Neural progenitor cell (in vitro differentiated cells): ENCODE measurements around the gene IL21R. TPM values are rescaled to one million over a fixed set of nuclear protein-coding genes. Genes with fewer than 3 reads are reported as not detected.

Experiments used
- DNase-seq: peaks from one replicate; pipeline ENCODE4 v3.0.0-alpha.2; 2016; ENCODE audit warnings: low spot score
- H2AFZ ChIP-seq: fragments of 200-600 bp; sonication (generic); replicated peaks from 2 replicates; pipeline ENCODE4 v1.6.1; 2016; ENCODE audit warnings: antibody characterized with exemption
- H3F3A ChIP-seq: fragments of 200-600 bp; sonication (generic); 2 replicates; pipeline ENCODE4 v1.6.1; 2016; ENCODE audit warnings: antibody characterized with exemption, low read depth
- H3K27ac ChIP-seq: fragments of 200-600 bp; sonication (generic); 2 replicates; pipeline ENCODE4 v1.5.1; 2016; ENCODE audit warnings: mild to moderate bottlenecking
- H3K27me3 ChIP-seq: fragments of 200-600 bp; sonication (generic); 2 replicates; pipeline ENCODE4 v1.6.1; 2016; ENCODE audit warnings: mild to moderate bottlenecking, moderate library complexity
- H3K36me3 ChIP-seq: fragments of 200-600 bp; sonication (generic); 2 replicates; pipeline ENCODE4 v1.5.1; 2016
- H3K4me1 ChIP-seq: fragments of 200-600 bp; sonication (generic); 2 replicates; pipeline ENCODE4 v1.6.1; 2016; ENCODE audit warnings: mixed run types
- H3K4me2 ChIP-seq: fragments of 200-600 bp; sonication (generic); 2 replicates; pipeline ENCODE4 v1.6.1; 2016
- H3K4me3 ChIP-seq: fragments of 200-600 bp; sonication (generic); 2 replicates; pipeline ENCODE4 v1.5.1; 2016
- H3K79me2 ChIP-seq: fragments of 200-600 bp; sonication (generic); 2 replicates; pipeline ENCODE4 v1.6.1; 2016; ENCODE audit warnings: low read depth
- H3K9ac ChIP-seq: fragments of 200-600 bp; sonication (generic); 2 replicates; pipeline ENCODE4 v1.6.1; 2016
- H3K9me3 ChIP-seq: fragments of 200-600 bp; sonication (generic); 2 replicates; pipeline ENCODE4 v1.5.1; 2016; ENCODE audit warnings: low read depth
- H4K20me1 ChIP-seq: fragments of 200-600 bp; sonication (generic); 2 replicates; pipeline ENCODE4 v1.6.1; 2016; ENCODE audit warnings: low read depth
- H3K27ac Mint-ChIP-seq: 3 replicates; pipeline ENCODE4 v1.8.0; 2021; ENCODE audit warnings: mixed read lengths
- H3K27me3 Mint-ChIP-seq: 2 replicates; pipeline ENCODE4 v1.8.0; 2022; ENCODE audit warnings: low read depth, mild to moderate bottlenecking, inconsistent platforms, moderate library complexity, mixed read lengths; ENCODE audit not compliant: insufficient read depth
- H3K36me3 Mint-ChIP-seq: 3 replicates; pipeline ENCODE4 v1.8.0; 2021; ENCODE audit warnings: mixed read lengths
- H3K4me1 Mint-ChIP-seq: 3 replicates; pipeline ENCODE4 v1.8.0; 2021; ENCODE audit warnings: mixed read lengths
- H3K4me3 Mint-ChIP-seq: 3 replicates; pipeline ENCODE4 v1.8.0; 2021; ENCODE audit warnings: mild to moderate bottlenecking, moderate library complexity, mixed read lengths
- H3K9me3 Mint-ChIP-seq: 3 replicates; pipeline ENCODE4 v1.8.0; 2020; ENCODE audit warnings: mixed read lengths
- EZH2 ChIP-seq: fragments of 200-600 bp; sonication (generic); IDR thresholded peaks from 2 replicates; pipeline ENCODE4 v1.6.1; 2017; ENCODE audit warnings: antibody characterized with exemption, mild to moderate bottlenecking, moderate library complexity
- EZH2phosphoT487 ChIP-seq: fragments of 200-600 bp; sonication (generic); IDR thresholded peaks from 2 replicates; pipeline ENCODE4 v1.6.1; 2017; ENCODE audit warnings: antibody characterized with exemption
- total RNA-seq: library from RNA; depleted of rRNA; stranded (reverse); fragments of >200 nt; gene quantifications from 2 replicates; pipeline ENCODE4 v1.2.3, GENCODE V29; 2015; ENCODE audit warnings: low replicate concordance
- TF ChIP-seq, protein P1 (sequence below): fragments of 200-600 bp; sonication (generic); IDR thresholded peaks from 2 replicates; pipeline ENCODE4 v1.5.1; 2017; ENCODE audit warnings: antibody characterized with exemption, mild to moderate bottlenecking

Gene IL21R
- total RNA-seq, 1 donor from 2014 or later = not detected

- no peak overlapping the region for H3K4me3 Mint-ChIP-seq
Observed at GRCh38 chr16:27463741-27464591, 62.0 kb downstream of the IL21R start.

DNA sequence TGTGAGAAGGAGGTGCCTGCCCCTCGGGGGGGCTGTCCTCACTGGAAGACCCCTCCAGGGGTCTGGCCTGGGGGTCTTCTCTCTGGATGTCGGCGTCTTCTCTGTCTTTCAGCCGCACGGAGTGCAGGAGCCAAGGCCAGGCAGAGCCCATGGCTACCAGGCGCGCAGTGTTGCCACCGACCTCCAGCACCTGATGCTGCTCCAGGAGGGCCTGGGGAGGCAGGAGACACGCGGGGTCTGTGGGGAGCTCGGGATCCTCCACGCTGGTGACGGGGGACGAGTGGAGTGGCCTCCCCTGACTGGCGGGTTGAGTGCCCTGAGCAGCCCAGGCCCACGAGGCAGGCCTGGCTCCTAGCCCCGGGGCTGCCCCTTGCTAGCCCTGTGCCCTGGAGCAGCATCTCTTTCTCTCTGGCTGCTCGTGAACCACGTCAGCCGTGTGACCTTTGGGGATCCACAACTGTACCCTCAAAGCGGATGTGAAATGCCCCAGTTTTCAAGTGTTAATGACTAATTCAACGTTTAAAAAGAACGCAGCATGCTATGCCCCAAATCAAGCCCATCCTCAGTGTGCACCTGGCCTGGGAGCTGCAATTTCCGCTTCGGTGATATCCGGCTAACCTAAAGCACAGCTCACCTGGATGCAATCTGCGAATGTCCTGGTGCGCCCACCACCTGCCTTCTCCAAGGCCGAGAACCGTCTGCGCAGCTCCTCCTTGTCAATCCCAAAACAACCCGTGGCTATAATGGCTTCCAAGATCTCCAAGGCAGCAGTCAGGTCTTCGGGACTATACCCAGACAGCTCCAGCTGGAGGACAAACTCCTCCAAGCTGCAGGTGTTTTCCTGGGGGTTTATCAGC is 62.9 kb downstream of the IL21R start:
- H3K36me3 Mint-ChIP-seq = peaks cover 39% of the 10 kb centered on the region

More at GRCh38 chr16:27463741-27464591, 62.0 kb downstream of the IL21R start:
- peaks cover 9% of the 10 kb centered on the region for H3K36me3 ChIP-seq
- H3K27ac ChIP-seq = no peak overlapping the region
- TF ChIP-seq EZH2phosphoT487 (no peak), EZH2 (no peak)
- TF ChIP-seq, protein P1, sequence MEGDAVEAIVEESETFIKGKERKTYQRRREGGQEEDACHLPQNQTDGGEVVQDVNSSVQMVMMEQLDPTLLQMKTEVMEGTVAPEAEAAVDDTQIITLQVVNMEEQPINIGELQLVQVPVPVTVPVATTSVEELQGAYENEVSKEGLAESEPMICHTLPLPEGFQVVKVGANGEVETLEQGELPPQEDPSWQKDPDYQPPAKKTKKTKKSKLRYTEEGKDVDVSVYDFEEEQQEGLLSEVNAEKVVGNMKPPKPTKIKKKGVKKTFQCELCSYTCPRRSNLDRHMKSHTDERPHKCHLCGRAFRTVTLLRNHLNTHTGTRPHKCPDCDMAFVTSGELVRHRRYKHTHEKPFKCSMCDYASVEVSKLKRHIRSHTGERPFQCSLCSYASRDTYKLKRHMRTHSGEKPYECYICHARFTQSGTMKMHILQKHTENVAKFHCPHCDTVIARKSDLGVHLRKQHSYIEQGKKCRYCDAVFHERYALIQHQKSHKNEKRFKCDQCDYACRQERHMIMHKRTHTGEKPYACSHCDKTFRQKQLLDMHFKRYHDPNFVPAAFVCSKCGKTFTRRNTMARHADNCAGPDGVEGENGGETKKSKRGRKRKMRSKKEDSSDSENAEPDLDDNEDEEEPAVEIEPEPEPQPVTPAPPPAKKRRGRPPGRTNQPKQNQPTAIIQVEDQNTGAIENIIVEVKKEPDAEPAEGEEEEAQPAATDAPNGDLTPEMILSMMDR = no peak
- H3K4me1 ChIP-seq = no peaks in the 10 kb centered on the region
- H3K79me2 ChIP-seq = no peaks in the 10 kb centered on the region
- H3K27me3 Mint-ChIP-seq = peaks cover 5% of the 10 kb centered on the region
- H3K27me3 ChIP-seq = no peaks in the 10 kb centered on the region
- no peaks in the 10 kb centered on the region for H3K4me1 Mint-ChIP-seq
- no peak for DNase-seq
- H3K9me3 Mint-ChIP-seq = no peaks in the 10 kb centered on the region
- H3K27ac Mint-ChIP-seq = no peak overlapping the region
- no peaks in the 10 kb centered on the region for H3K9me3 ChIP-seq
- no peak overlapping the region for H3K4me3 ChIP-seq
- H3K36me3 Mint-ChIP-seq = peaks cover 41% of the 10 kb centered on the region
- H3K9ac ChIP-seq = no peak overlapping the region
- no peaks in the 10 kb centered on the region for H3F3A ChIP-seq
- H4K20me1 ChIP-seq = no peaks in the 10 kb centered on the region
- no peak overlapping the region for H2AFZ ChIP-seq
- H3K4me2 ChIP-seq = no peak overlapping the region

DNA sequence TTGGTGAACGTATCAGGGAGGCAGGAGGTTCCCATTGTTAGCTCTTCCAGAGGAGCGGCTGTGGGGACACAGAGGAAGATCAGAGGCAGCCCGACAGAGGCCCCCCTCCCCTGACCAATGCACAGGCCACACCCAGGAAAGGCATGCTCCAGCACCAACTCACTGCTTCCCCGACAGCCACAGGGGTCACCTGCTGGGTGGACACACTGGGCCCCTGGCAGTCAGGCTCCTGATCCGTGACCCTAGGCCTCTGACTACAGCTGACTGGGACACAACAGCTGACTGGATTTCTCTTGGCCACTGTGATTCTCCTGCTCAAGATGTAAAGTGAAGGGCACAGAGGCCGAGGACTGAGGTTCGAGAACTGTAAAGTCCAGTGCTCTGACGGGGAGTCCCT is 63.5 kb downstream of the IL21R start:
- Mint-ChIP-seq H3K27me3 (peaks cover 5% of the 10 kb centered on the region), H3K4me1 (no peaks in the 10 kb centered on the region), H3K36me3 (peaks cover 44% of the 10 kb centered on the region), H3K9me3 (no peaks in the 10 kb centered on the region), H3K27ac (no peak overlapping the region), H3K4me3 (no peak overlapping the region)
- H3K27ac ChIP-seq = no peak overlapping the region
- H3K4me2 ChIP-seq = no peak overlapping the region
- no peaks in the 10 kb centered on the region for H3K9me3 ChIP-seq
- H3K79me2 ChIP-seq = no peaks in the 10 kb centered on the region
- TF ChIP-seq, protein P1 = no peak
- no peak for TF ChIP-seq EZH2
- no peak for TF ChIP-seq EZH2phosphoT487
- no peaks in the 10 kb centered on the region for H3K27me3 ChIP-seq
- H3K36me3 ChIP-seq = peaks cover 9% of the 10 kb centered on the region
- H2AFZ ChIP-seq = no peak overlapping the region
- DNase-seq = no peak
- no peaks in the 10 kb centered on the region for H3K4me1 ChIP-seq
- no peak overlapping the region for H3K9ac ChIP-seq
- no peaks in the 10 kb centered on the region for H3F3A ChIP-seq
- no peak overlapping the region for H3K4me3 ChIP-seq
- H4K20me1 ChIP-seq = no peaks in the 10 kb centered on the region

More for the DNA sequence above, 62.9 kb downstream of the IL21R start:
- H3K36me3 ChIP-seq = peaks cover 9% of the 10 kb centered on the region
- Mint-ChIP-seq H3K4me1 (no peaks in the 10 kb centered on the region), H3K9me3 (no peaks in the 10 kb centered on the region), H3K27ac (no peak overlapping the region), H3K4me3 (no peak overlapping the region), H3K27me3 (peaks cover 5% of the 10 kb centered on the region)
- DNase-seq = no peak
- no peak overlapping the region for H3K9ac ChIP-seq
- no peak overlapping the region for H3K27ac ChIP-seq
- no peaks in the 10 kb centered on the region for H3K9me3 ChIP-seq
- no peaks in the 10 kb centered on the region for H3K79me2 ChIP-seq
- H3F3A ChIP-seq = no peaks in the 10 kb centered on the region
- TF ChIP-seq EZH2phosphoT487 = no peak
- TF ChIP-seq, protein P1 = no peak
- TF ChIP-seq EZH2 = no peak
- H2AFZ ChIP-seq = no peak overlapping the region
- H3K4me3 ChIP-seq = no peak overlapping the region
- H3K27me3 ChIP-seq = no peaks in the 10 kb centered on the region
- H4K20me1 ChIP-seq = no peaks in the 10 kb centered on the region
- no peaks in the 10 kb centered on the region for H3K4me1 ChIP-seq
- no peak overlapping the region for H3K4me2 ChIP-seq
